ENCODE measurements around the gene WWOX. TPM values are rescaled to one million over a fixed set of nuclear protein-coding genes. Genes with fewer than 3 reads are reported as not detected.

The WWOX gene
- total RNA-seq, 2 experiments from 2014 or later = 15.9 to 18.1 TPM

- ChIA-PET CTCF (no interaction called here), POLR2A (no interaction called here)
Measured at GRCh38 chr16:78372277-78372676, 272.8 kb downstream of the WWOX start.

GRCh38 chr16:78375055-78375679 is 275.7 kb downstream of the WWOX start:
- ChIA-PET POLR2A (no interaction called here), CTCF (interaction anchor here (0.7 kb wide), 1 partner anchor 373 kb away, joined by 4 read pairs; no protein-coding TSS in a partner anchor)

GRCh38 chr16:78376452-78376851 is 277.0 kb downstream of the WWOX start:
- POLR2A ChIA-PET = no interaction called here
- CTCF ChIA-PET = no interaction called here

- ChIA-PET CTCF (no interaction called here), POLR2A (no interaction called here)
Measured at GRCh38 chr16:78377312-78377711, 277.9 kb downstream of the WWOX start.

GRCh38 chr16:78381060-78381459 is 281.6 kb downstream of the WWOX start:
- CTCF ChIA-PET = no interaction called here
- POLR2A ChIA-PET = no interaction called here

GRCh38 chr16:78383118-78383517 is 283.7 kb downstream of the WWOX start:
- CTCF ChIA-PET = no interaction called here
- POLR2A ChIA-PET = no interaction called here

- ChIA-PET POLR2A (no interaction called here), CTCF (no interaction called here)
Measured at GRCh38 chr16:78385086-78385805, 285.8 kb downstream of the WWOX start.

GRCh38 chr16:78386557-78387324 is 287.3 kb downstream of the WWOX start:
- ChIA-PET CTCF (no interaction called here), POLR2A (no interaction called here)

GRCh38 chr16:78389009-78389498 is 289.6 kb downstream of the WWOX start:
- CTCF ChIA-PET = interaction anchor here (1.2 kb wide), 1 partner anchor 16 kb away, joined by 3 read pairs; no protein-coding TSS in a partner anchor
- POLR2A ChIA-PET = no interaction called here

- POLR2A ChIA-PET = no interaction called here
- CTCF ChIA-PET = no interaction called here
Measured at GRCh38 chr16:78390092-78390491, 290.6 kb downstream of the WWOX start.

- ChIA-PET CTCF (no interaction called here), POLR2A (no interaction called here)
Measured at GRCh38 chr16:78390508-78391324, 291.3 kb downstream of the WWOX start.

- CTCF ChIA-PET = no interaction called here
- POLR2A ChIA-PET = no interaction called here
Measured at GRCh38 chr16:78392585-78393195, 293.2 kb downstream of the WWOX start.

GRCh38 chr16:78395035-78395434 is 295.6 kb downstream of the WWOX start:
- CTCF ChIA-PET = no interaction called here
- POLR2A ChIA-PET = no interaction called here

- CTCF ChIA-PET = no interaction called here
Measured at GRCh38 chr16:78396046-78396445, 296.6 kb downstream of the WWOX start.

GRCh38 chr16:78396673-78397072 is 297.2 kb downstream of the WWOX start:
- ChIA-PET CTCF (no interaction called here), POLR2A (no interaction called here)

More at GRCh38 chr16:78396046-78396445, 296.6 kb downstream of the WWOX start:
- POLR2A ChIA-PET = no interaction called here

GRCh38 chr16:78399384-78399783 is 299.9 kb downstream of the WWOX start:
- ChIA-PET CTCF (no interaction called here), POLR2A (no interaction called here)

GRCh38 chr16:78402833-78403232 is 303.4 kb downstream of the WWOX start:
- ChIA-PET CTCF (no interaction called here), POLR2A (no interaction called here)

GRCh38 chr16:78405040-78405439 is 305.6 kb downstream of the WWOX start:
- POLR2A ChIA-PET = no interaction called here
- CTCF ChIA-PET = interaction anchor here (0.6 kb wide), 1 partner anchor 16 kb away, joined by 3 read pairs; no protein-coding TSS in a partner anchor

- ChIA-PET CTCF (interaction anchor here (0.6 kb wide), 1 partner anchor 17 kb away, joined by 3 read pairs; no protein-coding TSS in a partner anchor), POLR2A (no interaction called here)
Measured at GRCh38 chr16:78405833-78406232, 306.4 kb downstream of the WWOX start.

GRCh38 chr16:78407191-78407590 is 307.7 kb downstream of the WWOX start:
- CTCF ChIA-PET = no interaction called here
- POLR2A ChIA-PET = no interaction called here
